CD4-positive, alpha-beta T cell treated with Interleukin-21 for 1 hour (primary cell): ENCODE results near the gene NTM.
"Not testable (repeated sequence)": the region's sequence is repeated elsewhere in the genome, so short reads cannot be mapped to it uniquely, and the experiment has no call there.

Experiments
- DNase-seq: peaks from one replicate; pipeline ENCODE4 v3.0.0-alpha.2; 2020

NTM gene

DNA sequence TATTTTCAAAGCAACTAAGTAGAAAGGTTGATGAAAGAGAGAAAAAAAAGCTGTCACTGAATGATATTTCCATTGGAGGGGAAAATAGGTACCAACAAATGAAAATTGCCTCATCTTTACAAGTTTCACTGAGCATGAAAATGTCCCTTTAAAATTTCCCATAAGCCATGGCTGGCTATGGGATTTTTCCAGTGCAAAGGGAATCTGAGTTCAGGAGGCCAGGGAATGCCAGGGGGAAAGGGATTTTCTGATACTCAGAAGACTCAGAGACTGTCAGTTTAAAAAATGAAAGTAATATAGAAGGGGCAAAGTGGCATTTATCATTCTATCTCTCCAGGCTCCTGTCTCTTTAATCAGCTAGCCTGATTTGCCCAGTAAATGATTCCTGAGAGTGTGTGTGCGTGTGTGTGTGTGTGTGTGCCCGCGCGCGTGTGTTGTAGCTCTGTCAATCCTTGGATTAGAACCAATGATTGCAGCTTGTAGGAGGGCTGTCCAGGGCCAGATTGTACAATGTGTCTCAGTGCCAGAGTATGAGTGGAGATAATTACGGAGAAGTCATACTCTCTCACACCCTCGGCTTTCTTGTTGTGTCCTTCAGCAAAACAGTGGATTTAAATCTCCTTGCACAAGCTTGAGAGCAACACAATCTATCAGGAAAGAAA is at the start of gene NTM:
Gene NTM, plus strand, starts transcription at position 526 of the 662 bp plus-strand sequence.
- DNase-seq: no peak

DNA sequence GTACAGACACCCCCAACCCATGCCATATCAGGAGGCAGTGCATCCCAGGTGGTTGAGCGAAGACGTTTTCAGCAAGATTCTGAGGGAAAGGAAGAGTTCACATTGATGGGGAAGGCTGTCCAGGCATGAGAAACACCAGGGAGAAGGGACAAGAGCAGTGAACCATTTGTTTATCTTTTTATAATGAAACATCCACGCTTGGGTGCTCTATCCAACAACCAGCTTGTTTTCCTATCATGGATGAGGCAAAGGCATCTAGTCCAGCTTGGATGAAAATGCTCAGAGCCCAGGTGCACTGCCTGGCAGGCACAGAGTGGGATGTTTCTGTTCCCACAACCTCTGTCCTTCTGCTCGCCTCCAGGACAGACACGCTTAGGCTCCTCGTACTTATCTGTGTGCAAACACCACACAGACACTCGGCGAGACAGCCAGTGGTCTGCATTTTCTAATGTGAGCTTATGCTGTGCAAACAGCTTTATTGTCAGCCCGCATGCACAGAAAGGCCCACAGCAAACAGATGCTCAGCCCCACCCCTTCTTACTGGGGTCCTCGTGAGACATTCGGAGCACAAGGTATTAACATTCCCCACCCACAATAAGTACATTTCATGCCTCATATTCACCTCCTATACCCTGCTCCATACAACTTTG is 45.4 kb upstream of the NTM start:
- DNase-seq: no peak

DNA sequence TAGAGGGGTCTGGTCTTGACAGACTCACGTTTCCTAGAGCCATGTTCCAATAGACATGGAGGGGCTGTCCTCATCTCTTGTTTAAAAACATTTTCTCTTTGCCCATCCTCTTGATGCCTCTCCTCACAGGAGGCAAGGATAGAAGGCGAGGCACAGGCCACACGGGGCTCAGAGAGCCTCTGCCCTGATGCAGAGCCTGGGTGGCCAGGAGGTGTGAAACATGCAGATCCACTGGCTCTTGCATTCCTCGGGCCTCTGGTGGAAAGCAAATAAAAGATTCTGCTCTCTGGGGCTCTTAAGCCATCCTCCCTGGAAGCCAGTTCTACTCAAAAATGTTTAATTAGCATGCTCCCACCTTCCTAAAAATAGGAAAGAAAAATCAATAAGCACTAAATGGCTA is 43.6 kb upstream of the NTM start:
- no peak for DNase-seq

DNA sequence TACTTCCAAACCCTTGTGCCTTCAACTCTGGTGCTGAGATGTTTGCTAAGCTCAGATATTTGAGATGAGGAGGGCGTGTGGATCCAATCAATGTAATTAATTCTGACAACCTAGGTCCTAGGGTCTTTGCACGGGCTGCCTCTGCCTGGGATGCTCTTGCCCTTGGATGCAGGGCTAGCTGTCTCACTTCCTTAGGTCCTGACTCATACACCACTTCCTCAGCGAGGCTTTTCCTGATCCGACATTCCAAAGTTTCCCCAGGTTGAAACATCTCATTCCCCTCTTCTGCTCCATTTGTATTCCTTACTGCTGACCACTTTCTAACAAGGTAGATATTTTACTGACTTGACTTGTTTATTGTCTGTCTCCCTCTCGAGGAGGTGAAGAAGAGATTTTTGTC is 43.0 kb upstream of the NTM start:
- DNase-seq: no peak

DNA sequence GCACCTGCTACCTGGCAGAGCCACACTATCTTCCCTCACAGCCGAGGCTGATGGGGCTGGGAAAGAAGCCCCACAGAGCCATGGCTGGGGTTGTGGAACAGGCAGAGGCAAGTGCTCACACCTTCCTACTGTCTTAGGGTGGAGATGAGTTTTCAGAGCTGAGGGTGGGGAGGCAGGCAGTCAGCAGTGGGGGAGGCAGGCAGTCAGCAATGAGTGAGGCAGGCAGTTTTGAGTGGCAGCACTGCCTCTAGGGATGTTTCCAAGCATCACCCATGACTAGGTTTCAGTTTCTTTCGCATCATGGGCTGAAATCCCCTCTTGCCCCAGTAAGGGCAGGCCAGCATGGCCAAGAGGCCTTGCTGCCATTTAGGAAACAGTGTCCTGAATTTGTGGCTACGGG is 41.6 kb upstream of the NTM start:
- DNase-seq: no peak

DNA sequence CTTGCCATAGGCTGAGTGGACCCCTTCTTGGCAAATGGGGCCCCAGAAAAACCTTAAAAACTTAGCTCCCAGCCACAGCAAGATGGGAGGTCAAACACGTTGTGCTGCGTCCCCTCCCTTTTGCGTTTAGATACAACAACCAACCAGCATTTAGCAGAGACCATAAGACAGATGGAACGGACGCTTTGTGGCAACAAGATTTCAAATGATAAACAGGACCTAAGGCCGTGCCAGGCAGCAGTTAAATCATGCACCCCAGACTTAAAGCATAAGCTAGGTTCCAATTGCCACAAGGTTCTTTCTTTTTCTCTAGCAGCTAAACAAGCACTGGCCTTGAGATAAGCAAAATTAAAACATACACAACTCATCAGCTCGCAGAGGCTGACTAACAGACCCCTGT is 39.4 kb upstream of the NTM start:
- DNase-seq: no peak

DNA sequence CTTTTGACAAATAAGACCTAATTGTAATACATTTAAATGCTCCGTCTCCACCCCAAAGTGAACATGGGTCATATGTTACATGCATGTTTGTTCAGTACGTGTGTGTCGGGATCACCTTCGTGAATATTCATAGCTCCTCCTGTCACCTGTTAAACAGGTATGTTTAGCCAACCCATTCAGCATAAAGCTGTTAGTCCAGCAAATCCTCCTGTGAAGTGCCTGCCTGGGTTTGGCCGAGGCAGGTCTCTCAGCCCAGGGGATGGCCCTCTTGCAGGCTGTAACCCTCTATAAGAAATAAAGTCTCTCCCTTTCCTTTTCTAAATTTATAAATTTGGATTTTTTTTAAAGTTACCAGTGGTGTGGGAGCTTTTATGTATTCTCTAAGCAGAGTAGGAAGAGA is 38.9 kb upstream of the NTM start:
- no peak for DNase-seq

DNA sequence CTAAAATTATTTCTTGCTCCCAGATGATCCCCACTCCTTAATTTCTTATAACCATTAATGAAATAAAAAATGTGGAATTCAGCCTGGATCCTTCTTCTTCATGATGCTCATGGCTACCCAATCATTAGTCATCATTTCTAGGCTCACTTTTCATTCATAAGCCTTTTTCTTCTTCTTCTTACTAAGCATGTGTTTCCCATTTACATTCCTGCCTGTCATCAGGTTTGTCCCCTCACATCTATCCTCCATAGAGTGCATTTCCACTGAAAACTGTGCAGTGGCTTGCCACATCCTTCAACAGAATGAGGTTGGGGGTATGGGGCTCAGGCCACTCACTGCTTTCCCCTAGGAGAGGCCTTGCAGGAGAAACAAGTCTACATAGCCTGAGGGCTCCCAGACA is 35.8 kb upstream of the NTM start:
- DNase-seq: no peak

DNA sequence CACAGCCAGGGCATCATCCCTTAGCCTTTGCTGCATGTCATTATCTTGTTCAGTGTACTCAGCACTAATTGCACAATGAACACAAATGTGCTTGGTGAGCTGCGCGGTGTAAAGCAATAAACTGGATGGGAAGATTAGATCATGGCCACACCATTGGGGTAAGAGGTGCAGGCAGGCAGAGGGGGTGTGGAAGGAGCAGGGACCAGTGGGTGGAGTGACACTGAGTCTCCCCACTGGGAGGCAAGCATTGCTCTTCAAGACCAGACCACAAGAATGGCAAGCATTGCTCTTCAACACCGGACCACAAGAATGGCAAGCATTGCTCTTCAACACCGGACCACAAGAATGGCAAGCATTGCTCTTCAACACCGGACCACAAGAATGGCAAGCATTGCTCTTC is 28.5 kb upstream of the NTM start:
- DNase-seq: not testable (repeated sequence)

DNA sequence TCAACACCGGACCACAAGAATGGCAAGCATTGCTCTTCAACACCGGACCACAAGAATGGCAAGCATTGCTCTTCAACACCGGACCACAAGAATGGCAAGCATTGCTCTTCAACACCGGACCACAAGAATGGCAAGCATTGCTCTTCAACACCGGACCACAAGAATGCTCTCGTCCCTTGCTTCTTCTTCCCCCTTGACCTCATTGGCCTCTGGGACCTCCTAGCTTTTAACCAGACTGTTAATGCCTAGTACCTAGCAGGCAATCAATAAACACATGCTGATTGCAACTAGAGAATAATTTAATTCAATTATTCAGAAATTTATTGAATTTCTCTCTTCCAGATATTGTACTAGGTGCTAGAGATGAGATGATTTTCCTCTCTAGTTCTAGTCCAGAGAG is 28.0 kb upstream of the NTM start:
- DNase-seq: not testable (repeated sequence)

DNA sequence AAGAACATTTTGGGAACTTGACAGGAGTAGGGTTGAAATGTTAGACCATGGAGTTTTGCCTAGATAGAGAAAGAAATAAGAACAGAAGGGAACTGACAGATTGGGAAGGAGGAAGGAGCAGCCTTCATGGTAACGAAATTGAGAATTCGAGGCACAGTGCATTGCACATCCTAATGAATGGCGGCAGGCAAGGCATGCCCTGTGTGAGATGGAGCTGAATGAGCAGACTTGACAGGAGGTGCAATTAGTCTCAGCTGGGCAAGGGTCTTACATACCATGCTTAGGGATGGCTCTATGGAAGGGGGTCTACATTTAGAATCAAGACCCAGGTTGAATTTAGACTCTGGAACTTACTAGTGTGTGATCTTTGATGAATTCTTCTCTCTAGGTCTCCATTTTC is 25.0 kb upstream of the NTM start:
- DNase-seq: no peak

DNA sequence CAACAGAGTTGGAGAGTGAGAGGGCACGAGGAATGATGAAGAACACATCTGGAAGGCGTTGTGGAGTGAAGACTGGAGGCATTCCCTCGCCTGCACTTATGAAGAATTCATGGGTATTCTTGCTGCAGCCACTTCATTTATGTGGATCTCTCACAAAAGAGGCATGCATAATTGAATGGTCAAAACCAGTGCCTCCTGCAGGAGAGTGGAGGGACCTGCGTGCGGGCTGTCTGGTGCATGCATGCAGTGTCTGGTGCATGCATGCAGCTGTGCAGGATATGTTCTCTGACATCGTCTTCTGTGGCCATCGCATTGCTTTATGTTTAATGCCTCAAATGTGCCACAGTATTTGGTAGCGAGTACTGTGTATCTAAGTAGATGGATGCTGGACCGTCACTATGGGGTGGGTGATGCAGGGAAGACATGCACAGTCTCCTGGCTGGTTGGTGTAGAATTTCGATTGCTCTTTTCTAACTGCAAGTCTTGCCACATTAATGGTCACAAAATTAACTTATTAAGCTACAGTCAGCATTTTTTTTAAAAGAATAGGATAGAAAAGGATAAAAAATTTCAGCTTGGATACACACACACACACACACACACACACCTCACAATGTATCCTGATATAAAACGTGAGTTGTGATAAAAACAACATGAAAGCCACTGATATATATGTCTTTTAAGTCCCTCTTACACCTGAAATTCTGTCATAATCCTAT is 20.9 kb upstream of the NTM start:
- DNase-seq: no peak

DNA sequence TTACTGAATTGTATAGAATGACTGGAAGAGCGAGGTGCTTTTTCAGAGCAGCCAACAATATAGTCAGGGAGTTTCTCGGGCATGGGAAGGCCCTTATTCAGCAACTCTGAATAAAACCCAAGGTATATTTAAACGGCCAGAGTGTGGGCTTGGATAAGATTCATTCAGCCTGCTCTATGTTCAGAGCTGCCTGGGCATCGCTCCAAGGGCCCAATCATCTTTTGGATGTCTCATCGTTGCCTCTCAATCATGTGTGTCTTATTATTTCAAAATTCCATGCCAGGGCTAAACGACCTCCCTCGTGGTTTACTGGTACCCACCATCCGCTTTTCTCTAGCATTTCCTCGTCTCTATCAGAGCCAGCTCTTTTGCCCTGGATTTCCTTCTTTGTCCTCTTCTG is 19.5 kb upstream of the NTM start:
- no peak for DNase-seq

DNA sequence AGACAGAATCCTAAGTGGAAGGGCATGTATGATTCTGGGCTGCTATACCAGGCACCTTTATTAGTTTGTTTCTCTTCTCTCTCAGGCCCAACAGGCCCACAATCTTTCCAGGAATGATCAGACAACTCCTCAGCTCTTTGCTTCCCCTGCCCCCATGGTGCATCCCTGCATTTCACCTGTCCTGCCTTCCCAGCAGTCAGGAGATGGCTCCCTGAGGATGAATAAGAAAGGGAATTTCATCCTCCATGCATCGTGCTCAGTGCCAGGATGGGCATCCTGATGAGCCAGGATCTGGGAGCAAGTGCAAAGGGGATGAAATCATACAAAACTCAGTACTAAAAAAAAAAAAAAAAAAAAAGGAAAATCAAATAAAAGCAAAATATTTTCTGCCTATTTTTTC is 18.6 kb upstream of the NTM start:
- no peak for DNase-seq

DNA sequence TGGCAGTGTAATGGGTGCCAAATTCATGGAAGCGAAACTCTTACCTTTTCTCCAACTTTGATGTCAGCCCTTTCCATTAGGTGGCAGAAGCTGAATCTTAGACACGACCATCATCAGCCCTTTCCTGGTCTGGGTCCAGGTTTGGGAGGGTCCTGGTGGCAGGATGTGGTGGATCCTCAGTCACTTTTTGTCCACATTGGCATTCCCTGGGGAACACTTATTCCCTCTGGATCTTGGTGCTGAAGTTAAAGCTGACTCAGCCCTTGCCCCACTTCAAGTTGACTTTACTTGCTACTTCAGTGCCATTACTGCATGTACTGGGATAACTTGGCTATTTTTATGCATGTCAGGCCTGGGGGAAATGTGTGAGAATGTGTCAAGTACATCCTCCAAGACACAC is 16.6 kb upstream of the NTM start:
- DNase-seq: no peak

DNA sequence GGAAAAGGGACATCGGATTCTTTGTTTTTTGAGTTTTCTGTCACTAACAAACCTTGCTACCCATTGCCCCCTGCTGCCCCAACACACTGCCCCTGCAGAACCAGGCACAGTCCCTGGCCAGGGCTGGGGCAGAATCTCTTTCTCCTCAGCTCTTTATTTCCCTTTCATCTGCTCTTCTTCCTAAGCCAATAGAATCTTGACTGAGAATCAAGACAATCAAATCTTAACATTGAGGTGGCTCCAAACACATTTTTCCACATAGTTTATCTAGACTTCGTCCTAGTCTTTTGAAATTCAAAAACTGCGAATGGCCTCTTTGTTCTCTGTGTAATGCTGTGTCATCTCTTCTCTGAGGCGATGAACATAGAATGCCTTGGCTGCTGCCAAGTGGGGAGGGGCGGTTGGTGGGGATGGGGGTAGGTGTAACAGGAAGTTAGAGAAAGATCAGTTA is 16.1 kb upstream of the NTM start:
- DNase-seq: no peak

DNA sequence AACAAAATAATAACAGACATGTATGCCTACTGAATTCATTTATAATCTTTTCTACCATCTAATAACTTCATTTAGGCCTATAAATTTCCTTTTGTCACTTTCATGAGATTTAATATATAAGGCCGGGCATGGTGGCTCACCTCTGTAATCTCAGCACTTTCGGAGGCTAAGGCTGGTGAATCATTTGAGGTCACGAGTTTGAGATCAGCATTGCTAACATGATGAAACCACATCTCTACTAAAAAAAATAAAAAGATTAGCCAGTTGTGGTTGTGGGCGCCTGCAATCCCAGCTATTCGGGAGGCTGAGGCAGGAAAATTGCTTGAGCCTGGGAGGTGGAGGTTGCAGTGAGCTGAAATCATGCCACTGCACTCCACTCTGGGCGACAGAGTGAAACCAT is 14.2 kb upstream of the NTM start:
- no peak for DNase-seq

DNA sequence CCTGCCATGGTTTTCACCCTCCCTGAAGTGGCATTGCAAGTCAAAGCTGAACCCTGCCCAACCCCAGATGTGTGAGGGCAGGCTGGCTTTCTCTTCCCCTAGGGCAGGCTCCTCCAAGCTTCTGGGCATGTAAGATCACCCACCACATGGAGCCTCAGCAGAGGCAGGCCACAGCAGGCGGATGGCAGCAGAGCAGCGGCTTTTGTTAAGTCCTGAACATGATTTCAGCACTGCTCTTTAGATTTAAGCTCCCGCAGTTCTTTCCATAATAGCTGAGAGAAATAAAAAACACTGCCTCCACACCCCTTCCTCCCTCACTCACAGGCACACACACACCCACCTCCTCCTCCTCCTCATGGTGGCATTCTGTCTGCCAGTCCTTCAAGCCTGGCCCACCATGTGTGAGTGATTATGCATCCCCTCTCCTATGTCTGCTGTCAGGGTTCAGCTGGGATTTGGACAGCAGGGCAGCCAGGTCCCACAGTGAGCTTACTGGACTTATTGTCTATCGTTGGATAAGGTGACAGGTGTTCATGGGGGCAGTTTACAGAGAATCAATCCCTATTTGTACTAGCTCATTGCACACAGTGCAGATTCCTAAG is 5.0 kb upstream of the NTM start:
- no peak for DNase-seq

DNA sequence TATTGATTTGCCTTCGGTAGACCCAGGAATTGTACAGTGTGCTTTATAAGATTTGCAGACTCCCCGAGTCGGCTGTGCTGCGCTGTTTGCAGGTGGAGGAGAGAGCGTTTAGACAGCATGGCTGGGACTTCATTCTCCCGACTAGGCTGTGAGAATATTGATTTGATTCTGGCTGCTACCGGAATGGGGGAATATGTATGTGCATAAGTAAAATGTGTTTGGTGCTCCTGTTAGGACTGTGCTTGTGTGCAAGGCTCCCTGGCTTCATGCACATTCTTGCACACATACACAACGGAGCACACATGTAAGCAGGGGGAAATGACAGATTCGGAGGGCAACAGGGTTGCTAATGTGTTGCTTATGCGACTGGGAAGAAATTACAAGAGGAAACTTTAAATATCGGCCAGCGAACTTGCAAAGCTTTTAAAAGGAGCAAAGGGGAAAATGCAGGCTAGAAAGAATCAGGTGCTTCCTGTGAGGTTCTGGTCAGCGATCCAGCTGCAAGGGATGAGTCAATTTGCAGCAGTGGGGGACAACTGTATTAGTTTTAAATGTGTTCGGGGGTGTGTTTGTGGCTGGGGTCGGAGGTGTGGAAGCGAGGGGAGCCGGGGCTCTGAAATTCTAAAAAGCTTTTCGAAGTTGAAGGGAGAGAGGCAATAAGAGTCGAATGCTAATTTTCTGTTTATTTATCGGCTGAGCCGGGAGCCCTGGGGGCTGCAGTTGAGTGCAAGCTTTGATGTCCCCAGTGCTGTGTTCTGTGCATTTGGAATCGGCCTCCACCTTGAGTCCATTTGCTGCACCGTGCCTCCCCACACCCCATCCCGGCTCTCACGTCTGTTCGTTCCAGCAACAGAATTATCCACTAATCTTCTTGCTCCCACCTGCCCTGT is 731 bp downstream of the NTM start:
- no peak for DNase-seq

DNA sequence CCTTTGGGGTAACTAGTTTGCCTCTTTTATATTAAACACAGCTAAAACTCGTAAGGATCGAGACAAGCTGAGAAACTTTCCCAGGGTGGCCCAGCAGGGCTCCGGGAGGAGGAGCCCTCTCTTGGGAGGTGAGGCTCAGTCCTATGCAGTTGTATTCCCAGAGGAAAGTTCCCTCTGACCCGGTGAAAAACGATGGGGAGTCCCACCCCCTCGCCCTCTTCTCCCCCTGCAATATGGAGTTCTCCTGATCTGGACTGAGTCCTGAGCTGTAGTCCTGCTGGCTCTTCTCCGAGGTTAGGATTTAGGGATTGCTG is 1.3 kb downstream of the NTM start:
- no peak for DNase-seq

DNA sequence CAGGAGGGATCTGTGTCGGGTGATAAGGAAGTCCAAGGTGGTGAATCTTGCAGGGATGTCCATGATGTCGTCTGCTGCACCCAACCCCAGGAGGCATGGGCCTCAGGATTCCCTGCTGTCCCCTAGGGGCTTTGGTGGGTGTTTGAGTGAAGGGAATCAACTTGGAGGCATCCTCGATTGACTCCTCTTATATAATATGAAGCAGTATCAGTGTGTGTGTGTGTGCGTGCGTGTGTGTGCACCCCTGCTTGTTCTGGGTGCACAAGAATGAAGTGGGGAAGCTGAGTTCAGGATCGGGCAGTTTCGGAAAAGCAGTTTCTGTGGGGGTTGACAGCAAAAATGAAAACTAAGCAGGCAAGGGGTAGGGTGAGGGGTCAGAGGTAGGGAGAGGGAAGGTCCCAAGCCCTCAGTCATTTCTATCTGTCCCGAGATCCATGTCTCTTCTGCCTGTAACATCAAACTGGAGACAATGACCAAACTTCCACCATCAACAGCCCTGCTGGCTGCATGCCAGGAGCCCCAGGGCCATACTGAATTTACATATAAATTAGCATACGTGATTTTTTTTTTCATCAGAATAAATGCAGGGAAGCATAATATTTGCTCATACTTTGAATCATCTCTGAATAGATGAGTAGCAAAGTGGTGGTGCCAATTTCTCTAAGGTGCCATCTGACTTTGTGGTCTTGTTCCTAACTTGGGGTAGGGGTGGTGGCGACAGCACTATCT is 2.0 kb downstream of the NTM start:
- no peak for DNase-seq

DNA sequence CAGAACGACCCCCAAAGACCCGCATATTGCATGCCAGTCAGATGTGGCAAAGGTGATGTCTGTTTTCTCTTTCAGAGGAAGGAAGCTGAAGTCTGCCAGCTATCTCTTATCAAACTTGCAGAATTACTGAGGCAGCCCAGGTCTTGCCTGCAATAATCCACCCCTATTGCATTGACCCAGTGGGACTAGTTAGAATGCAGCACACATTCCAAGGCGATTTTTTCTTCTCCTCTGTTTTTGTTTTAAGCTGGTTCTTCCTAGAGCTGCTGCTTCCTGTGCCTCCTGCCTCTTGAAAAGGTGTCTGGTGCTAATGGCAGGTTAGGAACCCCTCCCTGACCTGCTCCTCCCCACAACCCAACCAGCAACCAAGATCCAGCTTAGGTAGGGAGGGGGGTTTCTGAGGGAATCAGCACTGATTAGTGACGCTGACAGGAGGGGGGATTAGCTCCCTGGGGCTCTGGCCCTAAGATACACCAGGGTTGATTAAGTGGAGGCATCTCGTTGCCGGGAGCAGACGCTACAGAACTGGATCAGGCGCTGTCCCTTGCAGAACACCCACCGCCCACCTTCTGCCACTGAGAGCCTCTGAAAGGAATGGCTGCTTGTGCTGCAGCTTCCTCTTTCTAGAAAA is 2.8 kb downstream of the NTM start:
- no peak for DNase-seq
